ENCODE measurements around the gene STMND1. TPM values are rescaled to one million over a fixed set of nuclear protein-coding genes. Genes with fewer than 3 reads are reported as not detected.

Gene STMND1
- total and polyA plus RNA-seq, 2 of the 8 experiments (the other 6 are each of a cell fraction or from before 2014, with no cell fraction given) = not detected

DNA sequence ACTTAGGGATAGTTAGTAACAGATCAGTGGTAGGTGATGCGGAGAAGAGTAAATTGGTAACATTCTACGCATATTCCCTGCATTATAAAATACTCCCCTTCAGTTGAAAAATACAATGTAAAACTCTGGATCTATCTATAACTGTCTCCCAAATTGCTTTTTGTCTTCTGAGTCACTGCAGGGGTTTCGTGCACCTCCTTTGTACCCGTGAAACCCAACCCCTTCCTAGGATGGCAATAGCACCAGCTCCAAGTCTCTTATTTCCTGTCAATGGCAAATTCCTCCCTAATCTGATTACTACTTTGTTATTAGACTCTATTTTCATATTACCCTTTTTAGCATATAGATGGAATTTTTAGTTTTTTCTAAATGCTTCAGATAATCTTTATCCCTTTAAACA is 20.6 kb upstream of the STMND1 start (continued):
- TF ChIP-seq, protein P1, sequence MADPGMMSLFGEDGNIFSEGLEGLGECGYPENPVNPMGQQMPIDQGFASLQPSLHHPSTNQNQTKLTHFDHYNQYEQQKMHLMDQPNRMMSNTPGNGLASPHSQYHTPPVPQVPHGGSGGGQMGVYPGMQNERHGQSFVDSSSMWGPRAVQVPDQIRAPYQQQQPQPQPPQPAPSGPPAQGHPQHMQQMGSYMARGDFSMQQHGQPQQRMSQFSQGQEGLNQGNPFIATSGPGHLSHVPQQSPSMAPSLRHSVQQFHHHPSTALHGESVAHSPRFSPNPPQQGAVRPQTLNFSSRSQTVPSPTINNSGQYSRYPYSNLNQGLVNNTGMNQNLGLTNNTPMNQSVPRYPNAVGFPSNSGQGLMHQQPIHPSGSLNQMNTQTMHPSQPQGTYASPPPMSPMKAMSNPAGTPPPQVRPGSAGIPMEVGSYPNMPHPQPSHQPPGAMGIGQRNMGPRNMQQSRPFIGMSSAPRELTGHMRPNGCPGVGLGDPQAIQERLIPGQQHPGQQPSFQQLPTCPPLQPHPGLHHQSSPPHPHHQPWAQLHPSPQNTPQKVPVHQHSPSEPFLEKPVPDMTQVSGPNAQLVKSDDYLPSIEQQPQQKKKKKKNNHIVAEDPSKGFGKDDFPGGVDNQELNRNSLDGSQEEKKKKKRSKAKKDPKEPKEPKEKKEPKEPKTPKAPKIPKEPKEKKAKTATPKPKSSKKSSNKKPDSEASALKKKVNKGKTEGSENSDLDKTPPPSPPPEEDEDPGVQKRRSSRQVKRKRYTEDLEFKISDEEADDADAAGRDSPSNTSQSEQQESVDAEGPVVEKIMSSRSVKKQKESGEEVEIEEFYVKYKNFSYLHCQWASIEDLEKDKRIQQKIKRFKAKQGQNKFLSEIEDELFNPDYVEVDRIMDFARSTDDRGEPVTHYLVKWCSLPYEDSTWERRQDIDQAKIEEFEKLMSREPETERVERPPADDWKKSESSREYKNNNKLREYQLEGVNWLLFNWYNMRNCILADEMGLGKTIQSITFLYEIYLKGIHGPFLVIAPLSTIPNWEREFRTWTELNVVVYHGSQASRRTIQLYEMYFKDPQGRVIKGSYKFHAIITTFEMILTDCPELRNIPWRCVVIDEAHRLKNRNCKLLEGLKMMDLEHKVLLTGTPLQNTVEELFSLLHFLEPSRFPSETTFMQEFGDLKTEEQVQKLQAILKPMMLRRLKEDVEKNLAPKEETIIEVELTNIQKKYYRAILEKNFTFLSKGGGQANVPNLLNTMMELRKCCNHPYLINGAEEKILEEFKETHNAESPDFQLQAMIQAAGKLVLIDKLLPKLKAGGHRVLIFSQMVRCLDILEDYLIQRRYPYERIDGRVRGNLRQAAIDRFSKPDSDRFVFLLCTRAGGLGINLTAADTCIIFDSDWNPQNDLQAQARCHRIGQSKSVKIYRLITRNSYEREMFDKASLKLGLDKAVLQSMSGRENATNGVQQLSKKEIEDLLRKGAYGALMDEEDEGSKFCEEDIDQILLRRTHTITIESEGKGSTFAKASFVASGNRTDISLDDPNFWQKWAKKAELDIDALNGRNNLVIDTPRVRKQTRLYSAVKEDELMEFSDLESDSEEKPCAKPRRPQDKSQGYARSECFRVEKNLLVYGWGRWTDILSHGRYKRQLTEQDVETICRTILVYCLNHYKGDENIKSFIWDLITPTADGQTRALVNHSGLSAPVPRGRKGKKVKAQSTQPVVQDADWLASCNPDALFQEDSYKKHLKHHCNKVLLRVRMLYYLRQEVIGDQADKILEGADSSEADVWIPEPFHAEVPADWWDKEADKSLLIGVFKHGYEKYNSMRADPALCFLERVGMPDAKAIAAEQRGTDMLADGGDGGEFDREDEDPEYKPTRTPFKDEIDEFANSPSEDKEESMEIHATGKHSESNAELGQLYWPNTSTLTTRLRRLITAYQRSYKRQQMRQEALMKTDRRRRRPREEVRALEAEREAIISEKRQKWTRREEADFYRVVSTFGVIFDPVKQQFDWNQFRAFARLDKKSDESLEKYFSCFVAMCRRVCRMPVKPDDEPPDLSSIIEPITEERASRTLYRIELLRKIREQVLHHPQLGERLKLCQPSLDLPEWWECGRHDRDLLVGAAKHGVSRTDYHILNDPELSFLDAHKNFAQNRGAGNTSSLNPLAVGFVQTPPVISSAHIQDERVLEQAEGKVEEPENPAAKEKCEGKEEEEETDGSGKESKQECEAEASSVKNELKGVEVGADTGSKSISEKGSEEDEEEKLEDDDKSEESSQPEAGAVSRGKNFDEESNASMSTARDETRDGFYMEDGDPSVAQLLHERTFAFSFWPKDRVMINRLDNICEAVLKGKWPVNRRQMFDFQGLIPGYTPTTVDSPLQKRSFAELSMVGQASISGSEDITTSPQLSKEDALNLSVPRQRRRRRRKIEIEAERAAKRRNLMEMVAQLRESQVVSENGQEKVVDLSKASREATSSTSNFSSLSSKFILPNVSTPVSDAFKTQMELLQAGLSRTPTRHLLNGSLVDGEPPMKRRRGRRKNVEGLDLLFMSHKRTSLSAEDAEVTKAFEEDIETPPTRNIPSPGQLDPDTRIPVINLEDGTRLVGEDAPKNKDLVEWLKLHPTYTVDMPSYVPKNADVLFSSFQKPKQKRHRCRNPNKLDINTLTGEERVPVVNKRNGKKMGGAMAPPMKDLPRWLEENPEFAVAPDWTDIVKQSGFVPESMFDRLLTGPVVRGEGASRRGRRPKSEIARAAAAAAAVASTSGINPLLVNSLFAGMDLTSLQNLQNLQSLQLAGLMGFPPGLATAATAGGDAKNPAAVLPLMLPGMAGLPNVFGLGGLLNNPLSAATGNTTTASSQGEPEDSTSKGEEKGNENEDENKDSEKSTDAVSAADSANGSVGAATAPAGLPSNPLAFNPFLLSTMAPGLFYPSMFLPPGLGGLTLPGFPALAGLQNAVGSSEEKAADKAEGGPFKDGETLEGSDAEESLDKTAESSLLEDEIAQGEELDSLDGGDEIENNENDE (IDR thresholded peaks at IDR 0.05; ENCODE audit: insufficient replicate concordance, low read length) = no peak
- TF ChIP-seq SIRT6 (IDR thresholded peaks at IDR 0.05; ENCODE audit: low read length) (no peak), CREB1 (IDR thresholded peaks at IDR 0.05) (no peak)
- TF ChIP-seq, protein P2, sequence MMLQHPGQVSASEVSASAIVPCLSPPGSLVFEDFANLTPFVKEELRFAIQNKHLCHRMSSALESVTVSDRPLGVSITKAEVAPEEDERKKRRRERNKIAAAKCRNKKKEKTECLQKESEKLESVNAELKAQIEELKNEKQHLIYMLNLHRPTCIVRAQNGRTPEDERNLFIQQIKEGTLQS (IDR thresholded peaks at IDR 0.05; ENCODE audit: insufficient read depth, low read depth, low read length) = no peak

Measured in H1 (cell line).